IMR-90 (cell line): Measurements from ENCODE around the gene RPL10A.

Experiments used
- CHD1 ChIP-seq: IDR thresholded peaks from 2 replicates; pipeline ENCODE4 v1.6.1; 2012; ENCODE audit warnings: low read depth, low read length, improper control_type of control experiment
- CTCF ChIP-seq: conservative IDR thresholded peaks from 2 replicates; pipeline ENCODE4 v1.5.1; 2012; ENCODE audit warnings: mild to moderate bottlenecking, low read depth, low read length, improper control_type of control experiment
- MAZ ChIP-seq: IDR thresholded peaks from 2 replicates; pipeline ENCODE4 v1.6.1; 2012; ENCODE audit warnings: low read depth, mild to moderate bottlenecking, low read length, improper control_type of control experiment, moderate library complexity, borderline replicate concordance
- MXI1 ChIP-seq: IDR thresholded peaks from 2 replicates; pipeline ENCODE4 v1.6.1; 2012; ENCODE audit warnings: low read depth, mild to moderate bottlenecking, low read length, moderate library complexity, borderline replicate concordance
- POLR2A ChIP-seq: IDR thresholded peaks from 2 replicates; pipeline ENCODE4 v1.6.1; 2012; ENCODE audit warnings: mild to moderate bottlenecking, low read depth, low read length
- RAD21 ChIP-seq: IDR thresholded peaks from 2 replicates; pipeline ENCODE4 v1.6.1; 2012; ENCODE audit warnings: low read length, improper control_type of control experiment
- RCOR1 ChIP-seq: IDR thresholded peaks from 2 replicates; pipeline ENCODE4 v1.6.1; 2012; ENCODE audit warnings: mild to moderate bottlenecking, low read length, improper control_type of control experiment; ENCODE audit not compliant: insufficient replicate concordance
- RFX5 ChIP-seq: IDR thresholded peaks from 2 replicates; pipeline ENCODE4 v1.8.0; 2012; ENCODE audit warnings: low read depth, mild to moderate bottlenecking, low read length, moderate library complexity
- SMC3 ChIP-seq: fragments of 150-350 bp; IDR thresholded peaks from 2 replicates; pipeline ENCODE4 v1.6.1; 2016; ENCODE audit warnings: low read depth, mild to moderate bottlenecking, antibody characterized with exemption, low read length, moderate library complexity
- TF ChIP-seq, protein P1 (sequence below): fragments of 150-350 bp; IDR thresholded peaks from 2 replicates; pipeline ENCODE4 v1.6.1; 2017; ENCODE audit warnings: mild to moderate bottlenecking, antibody characterized with exemption, low read length, low read depth

GRCh38 chr6:35419961-35420360, 48.2 kb upstream of the RPL10A start:
- TF ChIP-seq CTCF (no peak), RAD21 (no peak), POLR2A (no peak), MXI1 (no peak), MAZ (no peak), SMC3 (no peak), RCOR1 (no peak), CHD1 (no peak), RFX5 (no peak)
- TF ChIP-seq, protein P1, sequence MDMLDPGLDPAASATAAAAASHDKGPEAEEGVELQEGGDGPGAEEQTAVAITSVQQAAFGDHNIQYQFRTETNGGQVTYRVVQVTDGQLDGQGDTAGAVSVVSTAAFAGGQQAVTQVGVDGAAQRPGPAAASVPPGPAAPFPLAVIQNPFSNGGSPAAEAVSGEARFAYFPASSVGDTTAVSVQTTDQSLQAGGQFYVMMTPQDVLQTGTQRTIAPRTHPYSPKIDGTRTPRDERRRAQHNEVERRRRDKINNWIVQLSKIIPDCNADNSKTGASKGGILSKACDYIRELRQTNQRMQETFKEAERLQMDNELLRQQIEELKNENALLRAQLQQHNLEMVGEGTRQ: no peak
